Suprapubic skin (tissue), 4 donors: ENCODE results near the gene ZNF608. TPM values are rescaled to one million over a fixed set of nuclear protein-coding genes. Genes with fewer than 3 reads are reported as not detected.

Experiments
- DNase-seq, 2 donors: peaks; one replicate each; pipeline ENCODE4 v3.0.0-alpha.2; 2019; ENCODE audit warnings: low spot score in 2 of 2
- H3K27ac ChIP-seq: fragments of 200-600 bp; sonication (generic); one replicate; pipeline ENCODE4 v1.5.1; 2019
- H3K27me3 ChIP-seq: fragments of 200-600 bp; sonication (generic); one replicate; pipeline ENCODE4 v1.5.1; 2019
- H3K36me3 ChIP-seq: fragments of 200-600 bp; sonication (generic); one replicate; pipeline ENCODE4 v1.5.1; 2019
- H3K4me1 ChIP-seq: fragments of 200-600 bp; sonication (generic); one replicate; pipeline ENCODE4 v1.5.1; 2019
- H3K4me3 ChIP-seq: fragments of 200-600 bp; sonication (generic); one replicate; pipeline ENCODE4 v1.5.1; 2019; ENCODE audit warnings: mild to moderate bottlenecking
- H3K9me3 ChIP-seq: fragments of 200-600 bp; sonication (generic); one replicate; pipeline ENCODE4 v1.5.1; 2019
- CTCF ChIP-seq, 2 donors: fragments of 200-600 bp in 1 of 2; fragments of 450-650 bp in 1 of 2; sonication (generic) in 1 of 2; IDR thresholded peaks; one replicate each; pipeline ENCODE4 v1.5.1; 2016 to 2019; ENCODE audit warnings: antibody characterized with exemption in 2 of 2, mild to moderate bottlenecking in 1 of 2, moderate library complexity in 1 of 2
- EP300 ChIP-seq: sonication (generic); formaldehyde crosslinking; IDR thresholded peaks from one replicate; pipeline ENCODE4 v1.6.1; 2017; ENCODE audit warnings: antibody characterized with exemption
- POLR2A ChIP-seq, 2 donors: fragments of 450-650 bp; IDR thresholded peaks; one replicate each; pipeline ENCODE4 v1.6.1; 2017; ENCODE audit warnings: antibody characterized with exemption in 2 of 2, mild to moderate bottlenecking in 2 of 2, moderate library complexity in 2 of 2
- POLR2AphosphoS5 ChIP-seq, 3 donors: sonication (generic); formaldehyde crosslinking; IDR thresholded peaks; one replicate each; pipeline ENCODE4 v1.6.1; 2017; ENCODE audit warnings: antibody characterized with exemption in 3 of 3
- WGBS: methylation state at CpG from one replicate; pipeline ENCODE4 v1.1.5; 2018; 5-methylcytosine and 5-hydroxymethylcytosine counted together
- total RNA-seq, 4 donors: library from RNA; depleted of rRNA; stranded (reverse); fragments of >200 nt; gene quantifications; one replicate each; pipeline ENCODE4 v1.1.0, GENCODE V29; 2016

ZNF608 gene
- total RNA-seq, 4 donors from 2014 or later = 3.9 to 11.9 (median 9.1) TPM

- H3K27me3 ChIP-seq = no peaks in the 10 kb centered on the region
- no peak overlapping the region for H3K27ac ChIP-seq
- no peak overlapping the region for H3K4me3 ChIP-seq
- no peak for DNase-seq
- H3K36me3 ChIP-seq = no peaks in the 10 kb centered on the region
- no peak for TF ChIP-seq POLR2AphosphoS5 (IDR thresholded peaks at IDR 0.05)
- no peak for TF ChIP-seq POLR2A (IDR thresholded peaks at IDR 0.05)
- TF ChIP-seq EP300 = no peak
- no peak for TF ChIP-seq CTCF (IDR thresholded peaks at IDR 0.05)
- WGBS = 66% methylated on average over 6 of the region's 6 CpGs
- H3K9me3 ChIP-seq = no peaks in the 10 kb centered on the region
- peaks cover 13% of the 10 kb centered on the region for H3K4me1 ChIP-seq
Measured at GRCh38 chr5:124707520-124707919, 38.9 kb downstream of the ZNF608 start.

GRCh38 chr5:124706729-124707361 is 39.6 kb downstream of the ZNF608 start:
- Histone ChIP-seq H3K4me3 (no peak overlapping the region), H3K9me3 (no peaks in the 10 kb centered on the region), H3K36me3 (no peaks in the 10 kb centered on the region), H3K27ac (no peak overlapping the region), H3K27me3 (no peaks in the 10 kb centered on the region), H3K4me1 (peaks cover 18% of the 10 kb centered on the region)
- no peak for DNase-seq
- WGBS = 58% methylated on average over 13 of the region's 13 CpGs
- TF ChIP-seq POLR2A (IDR thresholded peaks at IDR 0.05) = no peak
- no peak for TF ChIP-seq POLR2AphosphoS5 (IDR thresholded peaks at IDR 0.05)
- no peak for TF ChIP-seq EP300
- TF ChIP-seq CTCF (IDR thresholded peaks at IDR 0.05) = no peak

GRCh38 chr5:124706051-124706450 is 40.4 kb downstream of the ZNF608 start:
- no peaks in the 10 kb centered on the region for H3K27me3 ChIP-seq
- no peaks in the 10 kb centered on the region for H3K36me3 ChIP-seq
- no peaks in the 10 kb centered on the region for H3K9me3 ChIP-seq
- H3K4me1 ChIP-seq = peaks cover 24% of the 10 kb centered on the region
- 83% methylated on average over 4 of the region's 4 CpGs for WGBS
- DNase-seq = no peak
- no peak overlapping the region for H3K27ac ChIP-seq
- H3K4me3 ChIP-seq = no peak overlapping the region
- TF ChIP-seq POLR2A (IDR thresholded peaks at IDR 0.05) (no peak), EP300 (no peak), POLR2AphosphoS5 (IDR thresholded peaks at IDR 0.05) (no peak), CTCF (IDR thresholded peaks at IDR 0.05) (no peak)

GRCh38 chr5:124705577-124705976 is 40.9 kb downstream of the ZNF608 start:
- WGBS = 89% methylated on average over 2 of the region's 2 CpGs
- TF ChIP-seq CTCF (IDR thresholded peaks at IDR 0.05) (no peak), EP300 (no peak)
- H3K27me3 ChIP-seq = no peaks in the 10 kb centered on the region
- H3K4me1 ChIP-seq = peaks cover 28% of the 10 kb centered on the region
- DNase-seq = no peak
- H3K9me3 ChIP-seq = no peaks in the 10 kb centered on the region
- no peak overlapping the region for H3K4me3 ChIP-seq
- no peak overlapping the region for H3K27ac ChIP-seq
- no peaks in the 10 kb centered on the region for H3K36me3 ChIP-seq

GRCh38 chr5:124704594-124705284 is 41.7 kb downstream of the ZNF608 start:
- Histone ChIP-seq H3K36me3 (no peaks in the 10 kb centered on the region), H3K27me3 (no peaks in the 10 kb centered on the region), H3K4me1 (peaks cover 30% of the 10 kb centered on the region), H3K9me3 (no peaks in the 10 kb centered on the region), H3K27ac (no peak overlapping the region), H3K4me3 (no peak overlapping the region)
- no peak for TF ChIP-seq CTCF (IDR thresholded peaks at IDR 0.05)
- DNase-seq = no peak
- WGBS = 72% methylated on average over 6 of the region's 6 CpGs
